Measurements from ENCODE around the gene TENM4.

GRCh38 chr11:78656984-78657383, 783.8 kb downstream of the TENM4 start:
- TF ChIP-seq CTCF (tag by site-specific recombination; IDR thresholded peaks at IDR 0.05) = no peak
- no peak for TF ChIP-seq ZNF777 (tag by site-specific recombination; IDR thresholded peaks at IDR 0.05; ENCODE audit: borderline replicate concordance)
- TF ChIP-seq ZNF580 (tag by site-specific recombination; IDR thresholded peaks at IDR 0.05) = no peak
- no peak for TF ChIP-seq ZBTB7A (tag by site-specific recombination; IDR thresholded peaks at IDR 0.05; ENCODE audit: low read depth)
- no peak for TF ChIP-seq ZNF558 (tag by site-specific recombination; IDR thresholded peaks at IDR 0.05)
- no peak for TF ChIP-seq ZBTB49 (tag by site-specific recombination; IDR thresholded peaks at IDR 0.05; ENCODE audit: low read depth)
- no peak for TF ChIP-seq ZNF416 (tag by site-specific recombination; IDR thresholded peaks at IDR 0.05)
- no peak for TF ChIP-seq ATF2 (tag by site-specific recombination; IDR thresholded peaks at IDR 0.05; ENCODE audit: low read depth)
- TF ChIP-seq ZNF555 (tag by site-specific recombination; conservative IDR thresholded peaks at IDR 0.05) = no peak
- no peak for TF ChIP-seq YY1 (tag by site-specific recombination; IDR thresholded peaks at IDR 0.05)
- no peak for TF ChIP-seq ZNF335 (tag by site-specific recombination; conservative IDR thresholded peaks at IDR 0.05)
